ENCODE data around the gene HOXB1.
"Not testable (repeated sequence)": the region's sequence is repeated elsewhere in the genome, so short reads cannot be mapped to it uniquely, and the experiment has no call there.

Gene HOXB1

GRCh38 chr17:48546137-48546923 lies 15.5 kb upstream of the HOXB1 start:
- peak overlapping the region; percentile 29 for H3K4me3 ChIP-seq (ENCODE audit: low read depth, low read length)
- no peak for DNase-seq (ENCODE audit: low read depth)

DNA sequence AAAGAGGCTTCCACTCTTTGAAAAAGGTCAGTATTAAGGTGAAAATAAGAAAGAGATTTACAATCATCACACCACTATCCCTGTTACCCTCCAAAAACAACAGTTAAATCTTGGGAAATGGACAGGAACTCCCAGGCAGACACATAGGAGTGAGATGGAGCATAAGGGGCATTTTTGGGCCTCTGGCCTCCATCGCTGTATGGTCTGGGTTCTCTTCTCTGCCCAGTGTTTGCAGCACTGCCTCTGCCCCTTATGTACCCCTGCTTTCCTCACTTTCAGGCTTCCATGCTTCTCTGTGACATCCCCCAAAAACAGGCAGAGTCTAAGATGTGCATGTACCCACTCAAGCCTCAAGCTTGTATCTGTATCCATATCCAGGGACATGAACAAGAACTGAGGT lies 14.7 kb upstream of the HOXB1 start:
- peak overlapping the region; percentile 63 for H3K4me3 ChIP-seq (ENCODE audit: low read depth, low read length)
- DNase-seq (ENCODE audit: low read depth) = no peak

DNA sequence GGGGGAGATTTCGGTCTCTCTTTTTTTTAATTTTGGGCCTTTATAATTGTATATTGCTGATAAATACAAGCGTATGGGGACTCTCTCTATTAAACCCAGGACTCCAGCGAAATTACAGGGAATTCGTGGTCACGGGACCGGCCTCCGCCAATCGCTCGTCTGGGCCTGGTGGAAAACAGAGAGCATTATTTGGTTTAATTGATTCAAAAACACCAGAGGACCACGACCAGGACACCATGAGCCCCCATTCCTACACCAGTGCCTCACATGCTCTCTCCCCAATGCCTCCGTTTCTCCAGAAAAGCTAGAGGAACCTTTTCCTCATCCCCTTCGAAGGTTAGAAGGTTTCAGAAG lies 14.2 kb upstream of the HOXB1 start, which contains the start of gene HOXB2:
TSS of gene HOXB2 (minus strand) at position 88 of the 354 bp plus-strand sequence. CDS start 198 bp downstream, outside the sequence.
- H3K4me3 ChIP-seq (ENCODE audit: low read depth, low read length) = peak within 1 kb of the TSS; percentile 63
- DNase-seq (ENCODE audit: low read depth) = no peak

GRCh38 chr17:48544349-48545021 lies 13.7 kb upstream of the HOXB1 start:
- peak overlapping the region; percentile 63 for H3K4me3 ChIP-seq (ENCODE audit: low read depth, low read length)
- no peak for DNase-seq (ENCODE audit: low read depth)

DNA sequence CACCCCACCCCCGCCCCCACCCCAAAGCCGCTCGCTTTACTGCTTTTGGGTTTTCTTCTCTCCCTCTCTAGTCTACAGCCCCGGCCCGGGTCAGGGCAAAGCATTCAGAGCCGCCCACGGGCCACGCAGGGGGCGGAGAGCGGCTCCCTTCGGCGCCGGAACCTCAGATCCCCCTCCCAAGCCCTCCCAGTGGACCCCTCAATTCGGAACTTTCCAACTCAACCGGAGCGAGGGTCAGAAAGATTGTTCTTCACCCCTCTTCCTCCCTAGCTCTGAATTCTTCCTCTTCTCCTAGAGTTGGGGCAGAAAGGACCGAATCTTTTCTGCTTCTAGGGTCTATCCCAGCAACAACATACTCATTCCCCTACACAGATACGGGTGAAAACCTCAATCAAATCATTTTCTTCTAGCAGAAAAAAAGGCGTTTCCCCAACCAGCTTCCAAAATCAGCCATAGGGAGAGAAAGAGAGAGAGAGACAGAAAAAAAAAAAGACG lies 13.1 kb upstream of the HOXB1 start:
- no peak for DNase-seq (ENCODE audit: low read depth)
- H3K4me3 ChIP-seq (ENCODE audit: low read depth, low read length) = peak overlapping the region; percentile 63

GRCh38 chr17:48543107-48543853 lies 12.5 kb upstream of the HOXB1 start:
- peak overlapping the region; percentile 63 for H3K4me3 ChIP-seq (ENCODE audit: low read depth, low read length)
- no peak for DNase-seq (ENCODE audit: low read depth)

- H3K4me3 ChIP-seq (ENCODE audit: low read depth, low read length) = peak overlapping the region; percentile 63
- no peak for DNase-seq (ENCODE audit: low read depth)
Measured at GRCh38 chr17:48542698-48543106, 11.9 kb upstream of the HOXB1 start.

GRCh38 chr17:48542114-48542656 lies 11.4 kb upstream of the HOXB1 start:
- peak overlapping the region; percentile 63 for H3K4me3 ChIP-seq (ENCODE audit: low read depth, low read length)
- no peak for DNase-seq (ENCODE audit: low read depth)

DNA sequence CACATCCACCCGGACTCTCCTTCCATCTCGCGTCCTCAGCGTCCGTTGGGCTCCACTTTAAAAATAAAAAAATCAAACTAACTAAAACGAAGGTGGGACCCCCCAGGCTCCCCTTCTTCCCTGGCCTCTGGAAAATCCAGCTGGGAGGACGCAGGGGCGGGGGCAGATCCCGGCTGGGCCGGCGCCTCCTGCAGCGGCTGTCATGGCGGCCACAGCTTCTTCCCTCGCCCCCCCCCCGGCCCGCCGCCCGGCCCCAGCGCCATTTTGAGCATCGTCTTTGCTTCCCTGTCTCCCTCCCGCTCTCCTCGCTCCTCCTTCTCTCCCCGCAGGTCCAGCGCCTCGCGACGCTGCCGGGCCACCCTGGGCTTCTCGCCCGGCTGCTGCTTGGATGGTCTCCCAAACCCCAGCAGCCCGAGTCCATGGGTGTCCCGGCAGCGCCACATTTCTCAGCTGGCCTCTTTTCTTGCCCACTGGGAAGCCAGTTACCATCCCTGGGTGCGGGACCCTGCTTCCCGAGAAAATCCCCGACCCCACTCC lies 10.8 kb upstream of the HOXB1 start:
- peak overlapping the region; percentile 63 for H3K4me3 ChIP-seq (ENCODE audit: low read depth, low read length)
- DNase-seq (ENCODE audit: low read depth) = no peak

- no peak for DNase-seq (ENCODE audit: low read depth)
- H3K4me3 ChIP-seq (ENCODE audit: low read depth, low read length) = peak overlapping the region; percentile 63
Measured at GRCh38 chr17:48541036-48541576, 10.3 kb upstream of the HOXB1 start.

DNA sequence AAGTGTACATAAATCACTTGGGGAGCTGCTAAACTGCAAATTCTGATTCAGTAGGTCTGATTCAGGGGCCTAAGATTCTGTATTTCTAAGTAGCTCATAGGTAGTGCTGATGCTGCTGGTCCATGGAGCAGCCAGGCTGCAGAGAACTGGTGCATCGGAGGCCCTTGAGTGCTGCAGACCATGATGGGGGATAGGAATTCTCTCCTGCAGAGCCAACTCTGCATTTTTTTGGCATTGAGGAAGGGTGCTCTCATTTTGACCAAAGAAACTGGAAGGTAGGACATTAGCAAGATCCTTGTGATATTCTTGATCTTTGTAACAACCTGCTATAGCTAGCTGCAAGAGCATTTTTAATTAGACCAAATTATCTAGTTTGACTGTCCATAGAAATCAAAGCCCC lies 9.4 kb upstream of the HOXB1 start:
- no peak overlapping the region for H3K4me3 ChIP-seq (ENCODE audit: low read depth, low read length)
- DNase-seq (ENCODE audit: low read depth) = no peak

GRCh38 chr17:48539177-48539576 lies 8.4 kb upstream of the HOXB1 start:
- DNase-seq (ENCODE audit: low read depth) = peak; percentile 57
- H3K4me3 ChIP-seq (ENCODE audit: low read depth, low read length) = no peak overlapping the region

GRCh38 chr17:48537316-48537715 lies 6.5 kb upstream of the HOXB1 start:
- DNase-seq (ENCODE audit: low read depth) = no peak
- no peak overlapping the region for H3K4me3 ChIP-seq (ENCODE audit: low read depth, low read length)

GRCh38 chr17:48535793-48536559 lies 5.2 kb upstream of the HOXB1 start:
- DNase-seq (ENCODE audit: low read depth); H3K4me3 ChIP-seq (ENCODE audit: low read depth, low read length): not testable (repeated sequence)

- no peak for DNase-seq (ENCODE audit: low read depth)
- no peak overlapping the region for H3K4me3 ChIP-seq (ENCODE audit: low read depth, low read length)
Measured at GRCh38 chr17:48532261-48532660, 1.4 kb upstream of the HOXB1 start.

DNA sequence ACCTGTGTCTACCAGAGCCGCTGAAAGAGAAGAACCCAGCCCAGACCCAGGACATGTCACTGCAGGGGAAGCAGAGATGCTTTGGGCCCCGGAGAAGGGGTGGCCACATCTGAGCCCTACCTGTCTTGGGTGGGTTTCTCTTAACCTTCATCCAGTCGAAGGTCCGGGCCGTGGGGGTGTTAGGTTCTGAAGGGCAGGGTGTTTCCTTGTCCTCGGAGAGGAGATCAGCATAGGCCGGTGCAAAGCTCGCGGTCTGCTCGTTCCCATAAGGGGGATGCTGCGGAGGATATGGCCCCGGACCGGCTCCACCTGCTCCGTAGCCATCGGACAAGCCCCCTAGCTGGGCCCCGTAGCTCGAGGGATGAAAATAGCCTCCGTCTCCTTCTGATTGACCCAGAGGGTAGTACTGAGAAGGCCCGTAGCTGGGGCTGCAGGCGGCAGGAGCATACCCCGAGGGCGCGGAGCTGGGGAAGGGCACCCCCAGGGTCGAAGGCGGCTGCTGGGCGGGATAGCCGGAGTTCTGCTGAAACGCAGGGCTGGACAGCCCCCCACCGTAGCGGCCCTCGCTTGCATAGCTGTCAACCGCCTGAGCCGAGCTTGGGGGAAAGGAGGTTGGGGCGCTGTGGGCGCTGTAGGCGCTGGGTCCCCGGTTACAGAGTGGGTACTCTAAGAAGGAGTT lies 464 bp downstream of the HOXB1 start:
- DNase-seq (ENCODE audit: low read depth) = no peak
- no peak overlapping the region for H3K4me3 ChIP-seq (ENCODE audit: low read depth, low read length)

DNA sequence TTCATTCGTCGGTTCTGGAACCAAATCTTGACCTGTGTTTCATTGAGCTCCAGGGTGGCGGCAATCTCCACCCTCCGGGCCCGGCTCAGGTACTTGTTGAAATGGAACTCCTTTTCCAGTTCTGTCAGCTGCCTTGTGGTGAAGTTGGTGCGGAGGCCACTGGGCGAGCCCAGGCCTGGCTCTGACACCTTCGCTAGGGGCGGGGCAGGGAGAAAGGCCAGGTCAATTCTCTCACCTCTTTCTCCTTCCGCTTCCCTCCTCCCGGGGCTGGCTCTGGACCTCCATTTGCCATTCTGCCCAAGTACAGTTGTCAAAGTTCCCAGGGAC lies 1.2 kb downstream of the HOXB1 start:
- no peak for DNase-seq (ENCODE audit: low read depth)

More for the DNA sequence above, 1.2 kb downstream of the HOXB1 start:
- no peak overlapping the region for H3K4me3 ChIP-seq (ENCODE audit: low read depth, low read length)

All from skeletal muscle cell (primary cell).